WTC11 (cell line): ENCODE measurements around the gene SRPK3.

ENCODE experiments used
- CREM ChIP-seq: sonication (generic); formaldehyde crosslinking; IDR thresholded peaks from 2 replicates; pipeline ENCODE4 v1.8.1; 2022; ENCODE audit warnings: mild to moderate bottlenecking, missing genetic modification reagents, moderate library complexity
- KAT7 ChIP-seq: sonication (generic); formaldehyde crosslinking; IDR thresholded peaks from 2 replicates; pipeline ENCODE4 v1.8.1; 2023; ENCODE audit warnings: missing genetic modification reagents, mild to moderate bottlenecking, borderline replicate concordance
- RORB ChIP-seq: fragments of 250-450 bp; sonication (Bioruptor Pico); IDR thresholded peaks from 2 replicates; pipeline ENCODE4 v1.9.0; 2021; ENCODE audit warnings: mild to moderate bottlenecking
- SMAD3 ChIP-seq: sonication (generic); formaldehyde crosslinking; IDR thresholded peaks from 2 replicates; pipeline ENCODE4 v1.8.0; 2022; ENCODE audit warnings: missing genetic modification reagents, mild to moderate bottlenecking, borderline replicate concordance
- SP1 ChIP-seq: sonication (generic); formaldehyde crosslinking; conservative IDR thresholded peaks from 2 replicates; pipeline ENCODE4 v1.8.1; 2022; ENCODE audit warnings: missing genetic modification reagents
- TCF7 ChIP-seq: sonication (generic); formaldehyde crosslinking; IDR thresholded peaks from 2 replicates; pipeline ENCODE4 v1.8.0; 2022; ENCODE audit warnings: mild to moderate bottlenecking, low read depth, missing genetic modification reagents, moderate library complexity
- TF ChIP-seq, protein P1 (sequence below): sonication (generic); formaldehyde crosslinking; conservative IDR thresholded peaks from 2 replicates; pipeline ENCODE4 v1.8.1; 2023; ENCODE audit warnings: mild to moderate bottlenecking, low read depth, missing genetic modification reagents, moderate library complexity
- TF ChIP-seq, protein P2 (sequence below): fragments of 200-600 bp; IDR thresholded peaks from 2 replicates; pipeline ENCODE4 v1.8.0; 2022; ENCODE audit warnings: antibody characterized with exemption
- TF ChIP-seq, protein P3 (sequence below): sonication (generic); formaldehyde crosslinking; IDR thresholded peaks from 2 replicates; pipeline ENCODE4 v1.8.0; 2023; ENCODE audit warnings: mild to moderate bottlenecking, missing genetic modification reagents
- TF ChIP-seq, protein P4 (sequence below): sonication (generic); formaldehyde crosslinking; IDR thresholded peaks from 2 replicates; pipeline ENCODE4 v1.8.1; 2023; ENCODE audit warnings: mild to moderate bottlenecking, missing genetic modification reagents, moderate library complexity
- TF ChIP-seq, protein P5 (sequence below): sonication (generic); formaldehyde crosslinking; IDR thresholded peaks from 2 replicates; pipeline ENCODE4 v1.8.1; 2022; ENCODE audit warnings: low read depth, mild to moderate bottlenecking, moderate library complexity, missing genetic modification reagents, borderline replicate concordance

DNA sequence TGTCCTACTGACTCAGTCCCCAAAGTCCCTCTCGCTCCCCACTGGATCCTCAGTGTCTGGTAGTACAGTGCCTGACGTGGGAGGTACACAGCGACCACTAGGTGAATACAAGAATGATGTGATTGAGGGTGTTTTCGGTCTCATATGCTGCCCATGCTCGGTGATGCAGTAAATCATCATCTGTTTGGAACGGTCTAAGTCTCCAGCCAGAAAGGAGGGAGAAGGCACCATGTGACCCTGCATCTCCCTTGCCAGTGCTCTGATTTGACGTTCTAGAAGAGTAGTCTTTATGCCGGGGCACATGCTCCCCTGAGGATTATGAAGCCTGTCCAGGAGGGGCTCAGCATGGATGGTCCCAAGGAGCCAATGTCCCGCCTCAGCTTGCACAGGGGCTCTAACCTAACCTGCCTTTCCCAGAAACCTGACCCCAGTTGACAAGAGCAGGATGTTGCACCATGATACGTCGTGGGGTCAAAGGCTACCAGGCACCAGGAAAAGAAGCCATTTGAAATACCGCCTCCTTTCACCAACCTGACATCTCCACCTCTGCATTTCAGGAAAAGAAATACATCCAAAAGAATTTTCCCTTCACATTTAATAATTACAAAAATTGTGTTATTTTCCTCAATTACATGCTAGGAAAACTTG, 30.6 kb upstream of the SRPK3 start:
- TF ChIP-seq RORB (CRISPR knock-in tag) (no peak), KAT7 (CRISPR knock-in tag) (no peak), CREM (CRISPR knock-in tag) (no peak), SMAD3 (no peak), SP1 (CRISPR knock-in tag) (no peak), TCF7 (CRISPR knock-in tag) (no peak)
- TF ChIP-seq, protein P1, sequence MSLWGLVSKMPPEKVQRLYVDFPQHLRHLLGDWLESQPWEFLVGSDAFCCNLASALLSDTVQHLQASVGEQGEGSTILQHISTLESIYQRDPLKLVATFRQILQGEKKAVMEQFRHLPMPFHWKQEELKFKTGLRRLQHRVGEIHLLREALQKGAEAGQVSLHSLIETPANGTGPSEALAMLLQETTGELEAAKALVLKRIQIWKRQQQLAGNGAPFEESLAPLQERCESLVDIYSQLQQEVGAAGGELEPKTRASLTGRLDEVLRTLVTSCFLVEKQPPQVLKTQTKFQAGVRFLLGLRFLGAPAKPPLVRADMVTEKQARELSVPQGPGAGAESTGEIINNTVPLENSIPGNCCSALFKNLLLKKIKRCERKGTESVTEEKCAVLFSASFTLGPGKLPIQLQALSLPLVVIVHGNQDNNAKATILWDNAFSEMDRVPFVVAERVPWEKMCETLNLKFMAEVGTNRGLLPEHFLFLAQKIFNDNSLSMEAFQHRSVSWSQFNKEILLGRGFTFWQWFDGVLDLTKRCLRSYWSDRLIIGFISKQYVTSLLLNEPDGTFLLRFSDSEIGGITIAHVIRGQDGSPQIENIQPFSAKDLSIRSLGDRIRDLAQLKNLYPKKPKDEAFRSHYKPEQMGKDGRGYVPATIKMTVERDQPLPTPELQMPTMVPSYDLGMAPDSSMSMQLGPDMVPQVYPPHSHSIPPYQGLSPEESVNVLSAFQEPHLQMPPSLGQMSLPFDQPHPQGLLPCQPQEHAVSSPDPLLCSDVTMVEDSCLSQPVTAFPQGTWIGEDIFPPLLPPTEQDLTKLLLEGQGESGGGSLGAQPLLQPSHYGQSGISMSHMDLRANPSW, result no peak
- TF ChIP-seq, protein P2, sequence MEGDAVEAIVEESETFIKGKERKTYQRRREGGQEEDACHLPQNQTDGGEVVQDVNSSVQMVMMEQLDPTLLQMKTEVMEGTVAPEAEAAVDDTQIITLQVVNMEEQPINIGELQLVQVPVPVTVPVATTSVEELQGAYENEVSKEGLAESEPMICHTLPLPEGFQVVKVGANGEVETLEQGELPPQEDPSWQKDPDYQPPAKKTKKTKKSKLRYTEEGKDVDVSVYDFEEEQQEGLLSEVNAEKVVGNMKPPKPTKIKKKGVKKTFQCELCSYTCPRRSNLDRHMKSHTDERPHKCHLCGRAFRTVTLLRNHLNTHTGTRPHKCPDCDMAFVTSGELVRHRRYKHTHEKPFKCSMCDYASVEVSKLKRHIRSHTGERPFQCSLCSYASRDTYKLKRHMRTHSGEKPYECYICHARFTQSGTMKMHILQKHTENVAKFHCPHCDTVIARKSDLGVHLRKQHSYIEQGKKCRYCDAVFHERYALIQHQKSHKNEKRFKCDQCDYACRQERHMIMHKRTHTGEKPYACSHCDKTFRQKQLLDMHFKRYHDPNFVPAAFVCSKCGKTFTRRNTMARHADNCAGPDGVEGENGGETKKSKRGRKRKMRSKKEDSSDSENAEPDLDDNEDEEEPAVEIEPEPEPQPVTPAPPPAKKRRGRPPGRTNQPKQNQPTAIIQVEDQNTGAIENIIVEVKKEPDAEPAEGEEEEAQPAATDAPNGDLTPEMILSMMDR, result no peak
- TF ChIP-seq, protein P3, sequence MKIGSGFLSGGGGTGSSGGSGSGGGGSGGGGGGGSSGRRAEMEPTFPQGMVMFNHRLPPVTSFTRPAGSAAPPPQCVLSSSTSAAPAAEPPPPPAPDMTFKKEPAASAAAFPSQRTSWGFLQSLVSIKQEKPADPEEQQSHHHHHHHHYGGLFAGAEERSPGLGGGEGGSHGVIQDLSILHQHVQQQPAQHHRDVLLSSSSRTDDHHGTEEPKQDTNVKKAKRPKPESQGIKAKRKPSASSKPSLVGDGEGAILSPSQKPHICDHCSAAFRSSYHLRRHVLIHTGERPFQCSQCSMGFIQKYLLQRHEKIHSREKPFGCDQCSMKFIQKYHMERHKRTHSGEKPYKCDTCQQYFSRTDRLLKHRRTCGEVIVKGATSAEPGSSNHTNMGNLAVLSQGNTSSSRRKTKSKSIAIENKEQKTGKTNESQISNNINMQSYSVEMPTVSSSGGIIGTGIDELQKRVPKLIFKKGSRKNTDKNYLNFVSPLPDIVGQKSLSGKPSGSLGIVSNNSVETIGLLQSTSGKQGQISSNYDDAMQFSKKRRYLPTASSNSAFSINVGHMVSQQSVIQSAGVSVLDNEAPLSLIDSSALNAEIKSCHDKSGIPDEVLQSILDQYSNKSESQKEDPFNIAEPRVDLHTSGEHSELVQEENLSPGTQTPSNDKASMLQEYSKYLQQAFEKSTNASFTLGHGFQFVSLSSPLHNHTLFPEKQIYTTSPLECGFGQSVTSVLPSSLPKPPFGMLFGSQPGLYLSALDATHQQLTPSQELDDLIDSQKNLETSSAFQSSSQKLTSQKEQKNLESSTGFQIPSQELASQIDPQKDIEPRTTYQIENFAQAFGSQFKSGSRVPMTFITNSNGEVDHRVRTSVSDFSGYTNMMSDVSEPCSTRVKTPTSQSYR (CRISPR knock-in tag), result no peak
- TF ChIP-seq, protein P4, sequence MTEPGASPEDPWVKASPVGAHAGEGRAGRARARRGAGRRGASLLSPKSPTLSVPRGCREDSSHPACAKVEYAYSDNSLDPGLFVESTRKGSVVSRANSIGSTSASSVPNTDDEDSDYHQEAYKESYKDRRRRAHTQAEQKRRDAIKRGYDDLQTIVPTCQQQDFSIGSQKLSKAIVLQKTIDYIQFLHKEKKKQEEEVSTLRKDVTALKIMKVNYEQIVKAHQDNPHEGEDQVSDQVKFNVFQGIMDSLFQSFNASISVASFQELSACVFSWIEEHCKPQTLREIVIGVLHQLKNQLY (CRISPR knock-in tag), result no peak
- TF ChIP-seq, protein P5, sequence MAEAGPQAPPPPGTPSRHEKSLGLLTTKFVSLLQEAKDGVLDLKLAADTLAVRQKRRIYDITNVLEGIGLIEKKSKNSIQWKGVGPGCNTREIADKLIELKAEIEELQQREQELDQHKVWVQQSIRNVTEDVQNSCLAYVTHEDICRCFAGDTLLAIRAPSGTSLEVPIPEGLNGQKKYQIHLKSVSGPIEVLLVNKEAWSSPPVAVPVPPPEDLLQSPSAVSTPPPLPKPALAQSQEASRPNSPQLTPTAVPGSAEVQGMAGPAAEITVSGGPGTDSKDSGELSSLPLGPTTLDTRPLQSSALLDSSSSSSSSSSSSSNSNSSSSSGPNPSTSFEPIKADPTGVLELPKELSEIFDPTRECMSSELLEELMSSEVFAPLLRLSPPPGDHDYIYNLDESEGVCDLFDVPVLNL (CRISPR knock-in tag), result no peak
